GM23248 (cell line): ENCODE measurements around the gene NPS. TPM values are rescaled to one million over a fixed set of nuclear protein-coding genes. Genes with fewer than 3 reads are reported as not detected.

Experiments used
- DNase-seq: peaks from one replicate; pipeline ENCODE4 v3.0.0-alpha.2; 2015
- H2AFZ ChIP-seq: fragments of 200-600 bp; sonication (generic); 2 replicates; pipeline ENCODE4 v1.6.1; 2016; ENCODE audit warnings: antibody characterized with exemption
- H3F3A ChIP-seq: fragments of 200-600 bp; sonication (generic); 2 replicates; pipeline ENCODE4 v1.6.1; 2016; ENCODE audit warnings: mild to moderate bottlenecking, antibody characterized with exemption, mixed run types; ENCODE audit not compliant: insufficient read depth
- H3K27ac ChIP-seq: fragments of 200-600 bp; sonication (generic); 2 replicates; pipeline ENCODE4 v1.5.1; 2016; ENCODE audit warnings: mild to moderate bottlenecking
- H3K27me3 ChIP-seq: fragments of 200-600 bp; sonication (generic); replicated peaks from 2 replicates; pipeline ENCODE4 v1.6.1; 2016; ENCODE audit warnings: mild to moderate bottlenecking; ENCODE audit not compliant: insufficient read depth
- H3K36me3 ChIP-seq: fragments of 200-600 bp; sonication (generic); 2 replicates; pipeline ENCODE4 v1.6.1; 2016; ENCODE audit warnings: low read depth, mild to moderate bottlenecking
- H3K4me1 ChIP-seq: fragments of 200-600 bp; sonication (generic); 2 replicates; pipeline ENCODE4 v1.6.1; 2016; ENCODE audit warnings: mild to moderate bottlenecking; ENCODE audit not compliant: insufficient read depth
- H3K4me2 ChIP-seq: fragments of 200-600 bp; sonication (generic); one replicate; pipeline ENCODE4 v1.6.1; 2016; ENCODE audit warnings: mild to moderate bottlenecking; ENCODE audit not compliant: unreplicated experiment
- H3K4me3 ChIP-seq: fragments of 200-600 bp; sonication (generic); 2 replicates; pipeline ENCODE4 v1.5.1; 2016; ENCODE audit warnings: mild to moderate bottlenecking
- H3K79me2 ChIP-seq: fragments of 200-600 bp; sonication (generic); 2 replicates; pipeline ENCODE4 v1.6.1; 2016; ENCODE audit warnings: mild to moderate bottlenecking; ENCODE audit not compliant: insufficient read depth
- H3K9ac ChIP-seq: fragments of 200-600 bp; sonication (generic); 2 replicates; pipeline ENCODE4 v1.6.1; 2016; ENCODE audit warnings: mild to moderate bottlenecking
- H3K9me2 ChIP-seq: fragments of 200-600 bp; sonication (generic); 2 replicates; pipeline ENCODE4 v1.6.1; 2016; ENCODE audit warnings: mixed run types, mild to moderate bottlenecking, moderate library complexity; ENCODE audit not compliant: insufficient read depth
- H3K9me3 ChIP-seq: fragments of 200-600 bp; sonication (generic); one replicate; pipeline ENCODE4 v1.6.1; 2017; ENCODE audit warnings: low read depth
- H4K20me1 ChIP-seq: fragments of 200-600 bp; sonication (generic); 2 replicates; pipeline ENCODE4 v1.6.0; 2016; ENCODE audit not compliant: insufficient read depth
- EZH2 ChIP-seq: fragments of 200-600 bp; sonication (generic); IDR thresholded peaks from 2 replicates; pipeline ENCODE4 v1.6.1; 2018; ENCODE audit warnings: antibody characterized with exemption, mild to moderate bottlenecking; ENCODE audit not compliant: insufficient read depth, poor library complexity, severe bottlenecking
- EZH2phosphoT487 ChIP-seq: fragments of 200-600 bp; sonication (generic); IDR thresholded peaks from 2 replicates; pipeline ENCODE4 v1.6.1; 2018; ENCODE audit warnings: antibody characterized with exemption, moderate library complexity, mild to moderate bottlenecking, low read depth; ENCODE audit not compliant: insufficient read depth
- WGBS, 2 experiments: methylation state at CpG; one replicate each; pipeline ENCODE4 v1.1.6; 2015 to 2017; ENCODE audit warnings: low lambda C conversion rate in 2 of 2, low coverage in 1 of 2; ENCODE audit errors: missing lambda C conversion rate in 2 of 2; 5-methylcytosine and 5-hydroxymethylcytosine counted together
- in situ Hi-C: fragments of 300-500 bp; cut with MboI; formaldehyde crosslinking; loops from 2 replicates; pipeline ENCODE4 v1.15.0; 2020
- polyA plus RNA-seq: library from polyadenylated mRNA; unstranded; fragments of >200 nt; fragmentation: Nextera tagmentation; extraction: Ambion mirVana; gene quantifications from 2 replicates; pipeline ENCODE4 v1.2.1, GENCODE V29; 2016
- total RNA-seq: library from RNA; depleted of rRNA; stranded (reverse); fragments of >200 nt; shearing (Covaris generic); gene quantifications from 2 replicates; pipeline ENCODE4 v1.2.3, GENCODE V29; 2014

The NPS gene
- total and polyA plus RNA-seq, 2 experiments from 2014 or later, result not detected

DNA sequence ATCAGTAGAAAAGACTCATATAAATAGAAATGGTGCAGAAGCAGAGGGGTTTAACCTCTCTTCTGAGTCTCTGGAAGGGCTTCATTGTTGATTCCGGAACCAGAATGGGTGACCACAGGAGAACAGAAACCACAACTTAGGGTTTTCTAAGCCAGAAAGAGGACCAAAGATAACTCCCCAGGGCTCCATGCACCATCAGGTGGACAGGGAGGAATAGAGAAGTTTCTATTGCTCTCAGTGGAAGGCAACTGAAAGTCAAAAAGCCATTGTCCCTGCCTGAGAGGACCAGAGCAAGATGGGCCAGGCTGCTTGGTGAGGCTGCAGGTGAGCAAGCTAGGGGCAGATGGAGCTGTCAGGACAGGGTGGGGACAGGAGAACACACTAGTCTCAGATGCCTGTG is 14.6 kb upstream of the NPS start:
- no peak overlapping the region for H3K9ac ChIP-seq
- H3K4me2 ChIP-seq, result no peak overlapping the region
- H3K79me2 ChIP-seq, result no peaks in the 10 kb centered on the region
- no peak for TF ChIP-seq EZH2phosphoT487
- no peak for TF ChIP-seq EZH2
- H2AFZ ChIP-seq, result no peak overlapping the region
- H3K27me3 ChIP-seq, result no peaks in the 10 kb centered on the region
- H4K20me1 ChIP-seq, result no peaks in the 10 kb centered on the region
- no peaks in the 10 kb centered on the region for H3F3A ChIP-seq
- no peak overlapping the region for H3K27ac ChIP-seq
- in situ Hi-C loops, result no loop called here
- no peaks in the 10 kb centered on the region for H3K9me3 ChIP-seq
- H3K36me3 ChIP-seq, result no peaks in the 10 kb centered on the region
- no peaks in the 10 kb centered on the region for H3K9me2 ChIP-seq
- H3K4me1 ChIP-seq, result no peaks in the 10 kb centered on the region
- H3K4me3 ChIP-seq, result no peak overlapping the region
- 65 to 83% methylated on average over 1 of the region's 1 CpG for WGBS, 2 experiments
- no peak for DNase-seq

DNA sequence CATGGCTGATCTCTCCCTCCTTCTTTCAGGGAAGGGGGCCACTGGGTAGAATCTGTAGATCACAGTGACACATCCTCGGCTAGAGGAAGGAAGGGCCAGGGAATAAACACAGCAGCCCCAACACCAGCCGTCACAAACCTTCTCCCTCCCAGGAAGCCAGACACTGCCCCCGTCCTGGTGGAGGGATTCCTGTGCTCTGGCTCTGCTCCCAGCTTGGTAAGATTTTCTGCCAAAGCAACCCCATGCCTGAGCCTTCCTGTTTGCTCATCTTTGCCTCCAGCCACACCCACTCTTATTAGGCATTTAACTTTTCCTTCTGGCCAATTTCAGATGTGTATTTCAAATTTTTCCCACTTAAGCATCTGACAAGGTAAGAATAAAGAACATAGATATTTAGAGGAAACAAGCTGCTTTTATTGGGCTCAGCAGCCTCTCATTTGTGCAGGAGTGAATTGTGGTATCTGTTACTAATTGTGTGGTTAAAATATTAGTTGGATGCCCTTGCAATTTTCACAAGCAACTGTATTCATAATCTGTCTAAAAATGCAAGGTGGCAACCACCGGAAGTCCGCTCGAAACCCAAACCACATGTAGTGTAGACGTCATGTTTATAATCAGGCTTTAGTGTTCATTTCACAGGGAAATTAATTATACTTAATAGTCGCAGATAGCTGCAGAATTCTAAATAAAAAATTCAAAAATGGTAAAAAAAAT is 13.2 kb upstream of the NPS start:
- 20 to 26% methylated on average over 8 of the region's 8 CpGs for WGBS, 2 experiments

DNA sequence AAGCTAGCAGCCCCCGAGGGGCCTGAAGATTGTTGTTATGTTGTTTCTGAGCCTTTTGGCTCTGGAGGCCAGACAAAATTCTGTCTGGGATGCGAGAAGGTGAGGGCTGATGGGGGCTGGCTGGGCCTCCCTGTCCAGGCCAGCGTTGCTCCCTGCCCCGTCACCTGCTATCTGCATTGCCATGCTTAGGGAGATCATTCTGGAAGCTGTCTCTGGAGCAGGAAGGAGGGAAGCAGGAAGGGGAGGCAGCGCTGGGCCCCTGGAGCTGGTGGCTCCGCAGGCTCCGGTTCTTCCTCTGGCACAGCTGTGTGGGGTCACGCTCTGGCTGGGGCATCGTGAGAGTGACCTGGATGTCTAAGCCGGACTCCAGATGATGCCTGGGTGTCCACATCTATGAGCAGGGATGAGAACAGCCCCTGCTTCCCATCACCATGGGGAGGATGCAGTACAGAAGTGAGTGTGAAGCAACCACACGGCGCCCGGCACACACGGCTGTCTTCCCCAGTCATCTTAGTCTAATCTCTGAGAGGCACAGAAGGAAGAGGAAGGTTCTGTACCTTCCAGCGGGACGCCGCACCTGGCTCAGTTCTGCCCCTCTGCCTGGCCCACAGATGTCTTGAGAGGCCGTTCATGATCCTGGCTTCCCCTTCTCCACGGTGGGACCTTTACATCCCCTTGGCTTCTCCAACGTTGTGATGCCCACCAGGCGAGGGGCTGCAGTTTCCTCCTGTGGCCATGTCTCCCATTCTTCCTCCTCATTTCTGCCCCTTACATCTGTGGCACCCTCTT is 11.9 kb upstream of the NPS start:
- Histone ChIP-seq H3K4me1 (no peaks in the 10 kb centered on the region), H3K79me2 (no peaks in the 10 kb centered on the region), H2AFZ (no peak overlapping the region), H3K27me3 (no peaks in the 10 kb centered on the region), H3K27ac (no peak overlapping the region), H3K4me2 (no peak overlapping the region), H3K9me3 (no peaks in the 10 kb centered on the region), H3K36me3 (no peaks in the 10 kb centered on the region), H3K9me2 (no peaks in the 10 kb centered on the region), H3K9ac (no peak overlapping the region), H4K20me1 (no peaks in the 10 kb centered on the region), H3F3A (no peaks in the 10 kb centered on the region), H3K4me3 (no peak overlapping the region)
- 48 to 57% methylated on average over 20 to 21 of the region's 21 CpGs for WGBS, 2 experiments
- in situ Hi-C loops, result no loop called here
- DNase-seq, result no peak
- no peak for TF ChIP-seq EZH2
- no peak for TF ChIP-seq EZH2phosphoT487

More for the DNA sequence above, 13.2 kb upstream of the NPS start:
- TF ChIP-seq EZH2phosphoT487 (no peak), EZH2 (no peak)
- no peak overlapping the region for H3K27ac ChIP-seq
- in situ Hi-C loops, result no loop called here
- H3K4me3 ChIP-seq, result no peak overlapping the region
- no peak overlapping the region for H3K9ac ChIP-seq
- no peaks in the 10 kb centered on the region for H3K9me3 ChIP-seq
- H3K36me3 ChIP-seq, result no peaks in the 10 kb centered on the region
- no peak for DNase-seq
- no peak overlapping the region for H2AFZ ChIP-seq
- no peaks in the 10 kb centered on the region for H3K4me1 ChIP-seq
- no peaks in the 10 kb centered on the region for H3K9me2 ChIP-seq
- no peak overlapping the region for H3K4me2 ChIP-seq
- no peaks in the 10 kb centered on the region for H3K27me3 ChIP-seq
- no peaks in the 10 kb centered on the region for H3F3A ChIP-seq
- no peaks in the 10 kb centered on the region for H3K79me2 ChIP-seq
- H4K20me1 ChIP-seq, result no peaks in the 10 kb centered on the region

DNA sequence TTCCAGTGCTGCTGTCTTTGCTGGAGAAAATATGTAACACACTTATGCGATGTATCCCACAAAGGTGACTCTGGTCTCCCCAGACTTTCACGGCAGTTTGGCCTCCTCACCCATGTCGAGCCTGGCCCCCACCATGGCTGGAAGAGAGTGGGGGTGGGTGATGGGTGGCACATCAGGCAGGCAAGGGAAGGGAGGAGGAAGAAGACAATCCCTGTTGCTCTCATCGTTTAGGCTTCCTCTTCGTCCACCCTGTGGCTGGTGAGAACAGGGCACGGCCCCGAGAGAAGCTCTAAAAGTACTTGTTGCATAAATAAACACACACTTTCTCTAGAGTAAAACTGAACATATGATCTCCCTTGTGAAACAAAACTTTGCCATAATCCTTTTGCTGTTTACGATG is 11.2 kb upstream of the NPS start:
- no peak overlapping the region for H3K9ac ChIP-seq
- H3F3A ChIP-seq, result no peaks in the 10 kb centered on the region
- H3K4me1 ChIP-seq, result no peaks in the 10 kb centered on the region
- H2AFZ ChIP-seq, result no peak overlapping the region
- H3K9me3 ChIP-seq, result no peaks in the 10 kb centered on the region
- WGBS, 2 experiments, result 39 to 44% methylated on average over 8 of the region's 8 CpGs
- no peak overlapping the region for H3K4me3 ChIP-seq
- H3K27ac ChIP-seq, result no peak overlapping the region
- H3K4me2 ChIP-seq, result no peak overlapping the region
- DNase-seq, result no peak
- no peaks in the 10 kb centered on the region for H3K36me3 ChIP-seq
- H3K79me2 ChIP-seq, result no peaks in the 10 kb centered on the region
- TF ChIP-seq EZH2, result no peak
- TF ChIP-seq EZH2phosphoT487, result no peak
- no peaks in the 10 kb centered on the region for H4K20me1 ChIP-seq
- H3K9me2 ChIP-seq, result no peaks in the 10 kb centered on the region
- no peaks in the 10 kb centered on the region for H3K27me3 ChIP-seq
- in situ Hi-C loops, result no loop called here
